WTC11 (cell line): Measurements from ENCODE around the gene SARS1. TPM values are rescaled to one million over a fixed set of nuclear protein-coding genes. Genes with fewer than 3 reads are reported as not detected.

ENCODE experiments used
- CREM ChIP-seq: sonication (generic); formaldehyde crosslinking; IDR thresholded peaks from 2 replicates; pipeline ENCODE4 v1.8.1; 2022; ENCODE audit warnings: mild to moderate bottlenecking, missing genetic modification reagents, moderate library complexity
- ESRRA ChIP-seq: sonication (generic); formaldehyde crosslinking; IDR thresholded peaks from 2 replicates; pipeline ENCODE4 v1.8.1; 2022; ENCODE audit warnings: mild to moderate bottlenecking, missing genetic modification reagents, borderline replicate concordance
- ETV6 ChIP-seq: sonication (generic); formaldehyde crosslinking; IDR thresholded peaks from 2 replicates; pipeline ENCODE4 v1.8.1; 2022; ENCODE audit warnings: mild to moderate bottlenecking, missing genetic modification reagents
- FOXJ3 ChIP-seq: sonication (generic); formaldehyde crosslinking; IDR thresholded peaks from 2 replicates; pipeline ENCODE4 v1.9.0; 2021; ENCODE audit warnings: missing genetic modification reagents, mild to moderate bottlenecking, borderline replicate concordance
- FOXP1 ChIP-seq: sonication (generic); formaldehyde crosslinking; IDR thresholded peaks from 2 replicates; pipeline ENCODE4 v1.8.0; 2022; ENCODE audit warnings: missing genetic modification reagents, mild to moderate bottlenecking, moderate library complexity, borderline replicate concordance
- MXD4 ChIP-seq: fragments of 250-450 bp; sonication (Bioruptor Pico); IDR thresholded peaks from 2 replicates; pipeline ENCODE4 v1.8.0; 2021; ENCODE audit warnings: mild to moderate bottlenecking, moderate library complexity, borderline replicate concordance
- NFE2L1 ChIP-seq: sonication (generic); formaldehyde crosslinking; IDR thresholded peaks from 2 replicates; pipeline ENCODE4 v1.8.1; 2023; ENCODE audit warnings: missing genetic modification reagents
- NR1H2 ChIP-seq: sonication (generic); formaldehyde crosslinking; IDR thresholded peaks from 2 replicates; pipeline ENCODE4 v1.9.0; 2021; ENCODE audit warnings: mild to moderate bottlenecking, moderate library complexity, missing genetic modification reagents
- NR3C1 ChIP-seq: sonication (generic); formaldehyde crosslinking; conservative IDR thresholded peaks from 2 replicates; pipeline ENCODE4 v1.8.1; 2023; ENCODE audit warnings: low read depth, mild to moderate bottlenecking, missing genetic modification reagents
- OVOL2 ChIP-seq: fragments of 250-450 bp; sonication (Bioruptor Pico); IDR thresholded peaks from 2 replicates; pipeline ENCODE4 v1.9.0; 2021; ENCODE audit warnings: mild to moderate bottlenecking, borderline replicate concordance
- PRRX2 ChIP-seq: fragments of 250-450 bp; sonication (Bioruptor Pico); IDR thresholded peaks from 2 replicates; pipeline ENCODE4 v1.8.0; 2021; ENCODE audit warnings: mild to moderate bottlenecking
- SMAD3 ChIP-seq: sonication (generic); formaldehyde crosslinking; IDR thresholded peaks from 2 replicates; pipeline ENCODE4 v1.8.0; 2022; ENCODE audit warnings: missing genetic modification reagents, mild to moderate bottlenecking, borderline replicate concordance
- SOX15 ChIP-seq: fragments of 250-450 bp; sonication (Bioruptor Pico); IDR thresholded peaks from 2 replicates; pipeline ENCODE4 v1.9.0; 2021; ENCODE audit warnings: mild to moderate bottlenecking
- TEAD1 ChIP-seq: sonication (generic); formaldehyde crosslinking; IDR thresholded peaks from 2 replicates; pipeline ENCODE4 v1.8.0; 2022; ENCODE audit warnings: mild to moderate bottlenecking, missing genetic modification reagents
- TP53 ChIP-seq: sonication (generic); formaldehyde crosslinking; IDR thresholded peaks from 2 replicates; pipeline ENCODE4 v1.8.1; 2023; ENCODE audit warnings: mild to moderate bottlenecking, missing genetic modification reagents
- ZNF219 ChIP-seq: sonication (generic); formaldehyde crosslinking; IDR thresholded peaks from 2 replicates; pipeline ENCODE4 v1.8.0; 2023; ENCODE audit warnings: missing genetic modification reagents, mild to moderate bottlenecking, borderline replicate concordance
- ZNF263 ChIP-seq: sonication (generic); formaldehyde crosslinking; IDR thresholded peaks from 2 replicates; pipeline ENCODE4 v1.8.1; 2022; ENCODE audit warnings: low read depth, mild to moderate bottlenecking, moderate library complexity, missing genetic modification reagents
- total RNA-seq: library from RNA; stranded (reverse); gene quantifications from 3 replicates; pipeline ENCODE4 v1.2.3, GENCODE V29; 2021
- TF ChIP-seq, protein P1 (sequence below): sonication (generic); formaldehyde crosslinking; IDR thresholded peaks from 2 replicates; pipeline ENCODE4 v1.8.1; 2023; ENCODE audit warnings: mild to moderate bottlenecking, missing genetic modification reagents, moderate library complexity
- TF ChIP-seq, protein P2 (sequence below): fragments of 250-450 bp; sonication (Bioruptor Pico); IDR thresholded peaks from 2 replicates; pipeline ENCODE4 v1.9.0; 2021; ENCODE audit warnings: mild to moderate bottlenecking, borderline replicate concordance
- TF ChIP-seq, protein P3 (sequence below): fragments of 250-450 bp; sonication (Bioruptor Pico); IDR thresholded peaks from 2 replicates; pipeline ENCODE4 v1.8.0; 2021; ENCODE audit warnings: mild to moderate bottlenecking
- TF ChIP-seq, protein P4 (sequence below): sonication (generic); formaldehyde crosslinking; IDR thresholded peaks from 2 replicates; pipeline ENCODE4 v1.8.0; 2022; ENCODE audit warnings: mild to moderate bottlenecking, missing genetic modification reagents
- TF ChIP-seq, protein P5 (sequence below): fragments of 200-600 bp; IDR thresholded peaks from 2 replicates; pipeline ENCODE4 v1.8.0; 2022; ENCODE audit warnings: antibody characterized with exemption
- TF ChIP-seq, protein P6 (sequence below): sonication (generic); formaldehyde crosslinking; IDR thresholded peaks from 2 replicates; pipeline ENCODE4 v1.8.0; 2022; ENCODE audit warnings: mild to moderate bottlenecking, missing genetic modification reagents
- TF ChIP-seq, protein P7 (sequence below): sonication (generic); formaldehyde crosslinking; IDR thresholded peaks from 2 replicates; pipeline ENCODE4 v1.8.1; 2023; ENCODE audit warnings: mild to moderate bottlenecking, missing genetic modification reagents, borderline replicate concordance

The SARS1 gene
- total RNA-seq, 1 experiment from 2014 or later = 149 TPM

DNA sequence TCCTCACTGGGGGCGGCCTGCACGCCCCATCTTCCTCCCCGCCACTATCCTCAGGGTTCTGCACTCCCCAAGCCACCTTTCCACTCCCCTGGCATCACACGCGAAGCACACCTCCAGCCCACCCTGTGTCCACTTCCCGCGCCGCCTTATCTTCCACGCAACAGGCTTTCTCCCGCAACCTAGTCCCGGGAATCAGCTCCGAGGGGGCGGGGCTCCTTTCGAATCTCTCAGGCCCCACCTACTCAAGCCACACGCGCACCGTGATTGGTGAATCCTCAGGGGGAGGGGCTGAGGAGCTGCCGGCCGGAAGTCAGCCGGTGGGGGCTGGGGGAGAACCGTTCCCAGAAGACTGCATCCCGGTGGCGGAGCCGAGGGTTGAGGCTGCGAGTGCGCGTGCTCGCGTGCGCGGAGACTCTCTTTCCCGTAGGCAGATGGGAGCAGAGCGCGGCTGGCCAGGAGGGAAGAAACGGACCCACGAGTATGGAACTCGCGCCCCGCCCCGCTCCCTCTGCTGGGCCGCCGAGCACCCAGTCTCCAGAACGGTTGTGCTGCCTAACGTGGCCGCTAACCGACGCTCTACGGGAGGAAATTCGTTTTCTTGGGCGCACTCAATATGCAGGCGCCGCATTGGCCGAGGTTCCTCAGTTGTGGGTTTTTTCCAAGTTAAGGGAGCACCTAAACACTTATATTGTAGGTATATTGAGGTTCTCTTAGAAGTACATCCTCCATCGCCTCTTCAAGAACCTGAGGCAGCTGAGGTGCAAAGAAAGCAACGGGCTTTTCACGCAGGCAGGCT is 69.4 kb downstream of the SARS1 start, which contains the start of gene PSRC1 (continued):
- TF ChIP-seq SMAD3 (CRISPR knock-in tag) (peak; percentile 70; the same call in 1 of the 2 replicates), FOXP1 (CRISPR knock-in tag) (peak; percentile 82), NR1H2 (CRISPR knock-in tag) (no peak), SOX15 (CRISPR knock-in tag) (no peak), TP53 (no peak), ETV6 (peak; percentile 82; the same call in 1 of the 2 replicates), ESRRA (CRISPR knock-in tag) (no peak), FOXJ3 (CRISPR knock-in tag) (no peak), TEAD1 (no peak; the same call in 1 of the 2 replicates), OVOL2 (CRISPR knock-in tag) (no peak), PRRX2 (no peak), ZNF263 (CRISPR knock-in tag) (no peak), NR3C1 (CRISPR knock-in tag) (no peak), NFE2L1 (CRISPR knock-in tag) (peak; percentile 69), ZNF219 (no peak), CREM (CRISPR knock-in tag) (0 out of 2 replicates have a peak, but pooled peaks have one; percentile 42), MXD4 (CRISPR knock-in tag) (no peak)
- TF ChIP-seq, protein P1, sequence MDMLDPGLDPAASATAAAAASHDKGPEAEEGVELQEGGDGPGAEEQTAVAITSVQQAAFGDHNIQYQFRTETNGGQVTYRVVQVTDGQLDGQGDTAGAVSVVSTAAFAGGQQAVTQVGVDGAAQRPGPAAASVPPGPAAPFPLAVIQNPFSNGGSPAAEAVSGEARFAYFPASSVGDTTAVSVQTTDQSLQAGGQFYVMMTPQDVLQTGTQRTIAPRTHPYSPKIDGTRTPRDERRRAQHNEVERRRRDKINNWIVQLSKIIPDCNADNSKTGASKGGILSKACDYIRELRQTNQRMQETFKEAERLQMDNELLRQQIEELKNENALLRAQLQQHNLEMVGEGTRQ = no peak
- TF ChIP-seq, protein P2, sequence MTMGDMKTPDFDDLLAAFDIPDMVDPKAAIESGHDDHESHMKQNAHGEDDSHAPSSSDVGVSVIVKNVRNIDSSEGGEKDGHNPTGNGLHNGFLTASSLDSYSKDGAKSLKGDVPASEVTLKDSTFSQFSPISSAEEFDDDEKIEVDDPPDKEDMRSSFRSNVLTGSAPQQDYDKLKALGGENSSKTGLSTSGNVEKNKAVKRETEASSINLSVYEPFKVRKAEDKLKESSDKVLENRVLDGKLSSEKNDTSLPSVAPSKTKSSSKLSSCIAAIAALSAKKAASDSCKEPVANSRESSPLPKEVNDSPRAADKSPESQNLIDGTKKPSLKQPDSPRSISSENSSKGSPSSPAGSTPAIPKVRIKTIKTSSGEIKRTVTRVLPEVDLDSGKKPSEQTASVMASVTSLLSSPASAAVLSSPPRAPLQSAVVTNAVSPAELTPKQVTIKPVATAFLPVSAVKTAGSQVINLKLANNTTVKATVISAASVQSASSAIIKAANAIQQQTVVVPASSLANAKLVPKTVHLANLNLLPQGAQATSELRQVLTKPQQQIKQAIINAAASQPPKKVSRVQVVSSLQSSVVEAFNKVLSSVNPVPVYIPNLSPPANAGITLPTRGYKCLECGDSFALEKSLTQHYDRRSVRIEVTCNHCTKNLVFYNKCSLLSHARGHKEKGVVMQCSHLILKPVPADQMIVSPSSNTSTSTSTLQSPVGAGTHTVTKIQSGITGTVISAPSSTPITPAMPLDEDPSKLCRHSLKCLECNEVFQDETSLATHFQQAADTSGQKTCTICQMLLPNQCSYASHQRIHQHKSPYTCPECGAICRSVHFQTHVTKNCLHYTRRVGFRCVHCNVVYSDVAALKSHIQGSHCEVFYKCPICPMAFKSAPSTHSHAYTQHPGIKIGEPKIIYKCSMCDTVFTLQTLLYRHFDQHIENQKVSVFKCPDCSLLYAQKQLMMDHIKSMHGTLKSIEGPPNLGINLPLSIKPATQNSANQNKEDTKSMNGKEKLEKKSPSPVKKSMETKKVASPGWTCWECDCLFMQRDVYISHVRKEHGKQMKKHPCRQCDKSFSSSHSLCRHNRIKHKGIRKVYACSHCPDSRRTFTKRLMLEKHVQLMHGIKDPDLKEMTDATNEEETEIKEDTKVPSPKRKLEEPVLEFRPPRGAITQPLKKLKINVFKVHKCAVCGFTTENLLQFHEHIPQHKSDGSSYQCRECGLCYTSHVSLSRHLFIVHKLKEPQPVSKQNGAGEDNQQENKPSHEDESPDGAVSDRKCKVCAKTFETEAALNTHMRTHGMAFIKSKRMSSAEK = no peak
- TF ChIP-seq, protein P3, sequence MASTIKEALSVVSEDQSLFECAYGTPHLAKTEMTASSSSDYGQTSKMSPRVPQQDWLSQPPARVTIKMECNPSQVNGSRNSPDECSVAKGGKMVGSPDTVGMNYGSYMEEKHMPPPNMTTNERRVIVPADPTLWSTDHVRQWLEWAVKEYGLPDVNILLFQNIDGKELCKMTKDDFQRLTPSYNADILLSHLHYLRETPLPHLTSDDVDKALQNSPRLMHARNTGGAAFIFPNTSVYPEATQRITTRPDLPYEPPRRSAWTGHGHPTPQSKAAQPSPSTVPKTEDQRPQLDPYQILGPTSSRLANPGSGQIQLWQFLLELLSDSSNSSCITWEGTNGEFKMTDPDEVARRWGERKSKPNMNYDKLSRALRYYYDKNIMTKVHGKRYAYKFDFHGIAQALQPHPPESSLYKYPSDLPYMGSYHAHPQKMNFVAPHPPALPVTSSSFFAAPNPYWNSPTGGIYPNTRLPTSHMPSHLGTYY (CRISPR knock-in tag) = no peak
- TF ChIP-seq, protein P4, sequence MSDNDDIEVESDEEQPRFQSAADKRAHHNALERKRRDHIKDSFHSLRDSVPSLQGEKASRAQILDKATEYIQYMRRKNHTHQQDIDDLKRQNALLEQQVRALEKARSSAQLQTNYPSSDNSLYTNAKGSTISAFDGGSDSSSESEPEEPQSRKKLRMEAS = peak; percentile 80
- TF ChIP-seq, protein P5, sequence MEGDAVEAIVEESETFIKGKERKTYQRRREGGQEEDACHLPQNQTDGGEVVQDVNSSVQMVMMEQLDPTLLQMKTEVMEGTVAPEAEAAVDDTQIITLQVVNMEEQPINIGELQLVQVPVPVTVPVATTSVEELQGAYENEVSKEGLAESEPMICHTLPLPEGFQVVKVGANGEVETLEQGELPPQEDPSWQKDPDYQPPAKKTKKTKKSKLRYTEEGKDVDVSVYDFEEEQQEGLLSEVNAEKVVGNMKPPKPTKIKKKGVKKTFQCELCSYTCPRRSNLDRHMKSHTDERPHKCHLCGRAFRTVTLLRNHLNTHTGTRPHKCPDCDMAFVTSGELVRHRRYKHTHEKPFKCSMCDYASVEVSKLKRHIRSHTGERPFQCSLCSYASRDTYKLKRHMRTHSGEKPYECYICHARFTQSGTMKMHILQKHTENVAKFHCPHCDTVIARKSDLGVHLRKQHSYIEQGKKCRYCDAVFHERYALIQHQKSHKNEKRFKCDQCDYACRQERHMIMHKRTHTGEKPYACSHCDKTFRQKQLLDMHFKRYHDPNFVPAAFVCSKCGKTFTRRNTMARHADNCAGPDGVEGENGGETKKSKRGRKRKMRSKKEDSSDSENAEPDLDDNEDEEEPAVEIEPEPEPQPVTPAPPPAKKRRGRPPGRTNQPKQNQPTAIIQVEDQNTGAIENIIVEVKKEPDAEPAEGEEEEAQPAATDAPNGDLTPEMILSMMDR = no peak
- TF ChIP-seq, protein P6, sequence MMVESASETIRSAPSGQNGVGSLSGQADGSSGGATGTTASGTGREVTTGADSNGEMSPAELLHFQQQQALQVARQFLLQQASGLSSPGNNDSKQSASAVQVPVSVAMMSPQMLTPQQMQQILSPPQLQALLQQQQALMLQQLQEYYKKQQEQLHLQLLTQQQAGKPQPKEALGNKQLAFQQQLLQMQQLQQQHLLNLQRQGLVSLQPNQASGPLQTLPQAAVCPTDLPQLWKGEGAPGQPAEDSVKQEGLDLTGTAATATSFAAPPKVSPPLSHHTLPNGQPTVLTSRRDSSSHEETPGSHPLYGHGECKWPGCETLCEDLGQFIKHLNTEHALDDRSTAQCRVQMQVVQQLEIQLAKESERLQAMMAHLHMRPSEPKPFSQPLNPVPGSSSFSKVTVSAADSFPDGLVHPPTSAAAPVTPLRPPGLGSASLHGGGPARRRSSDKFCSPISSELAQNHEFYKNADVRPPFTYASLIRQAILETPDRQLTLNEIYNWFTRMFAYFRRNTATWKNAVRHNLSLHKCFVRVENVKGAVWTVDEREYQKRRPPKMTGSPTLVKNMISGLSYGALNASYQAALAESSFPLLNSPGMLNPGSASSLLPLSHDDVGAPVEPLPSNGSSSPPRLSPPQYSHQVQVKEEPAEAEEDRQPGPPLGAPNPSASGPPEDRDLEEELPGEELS (CRISPR knock-in tag) = peak; percentile 42; the same call in 1 of the 2 replicates
- TF ChIP-seq, protein P7, sequence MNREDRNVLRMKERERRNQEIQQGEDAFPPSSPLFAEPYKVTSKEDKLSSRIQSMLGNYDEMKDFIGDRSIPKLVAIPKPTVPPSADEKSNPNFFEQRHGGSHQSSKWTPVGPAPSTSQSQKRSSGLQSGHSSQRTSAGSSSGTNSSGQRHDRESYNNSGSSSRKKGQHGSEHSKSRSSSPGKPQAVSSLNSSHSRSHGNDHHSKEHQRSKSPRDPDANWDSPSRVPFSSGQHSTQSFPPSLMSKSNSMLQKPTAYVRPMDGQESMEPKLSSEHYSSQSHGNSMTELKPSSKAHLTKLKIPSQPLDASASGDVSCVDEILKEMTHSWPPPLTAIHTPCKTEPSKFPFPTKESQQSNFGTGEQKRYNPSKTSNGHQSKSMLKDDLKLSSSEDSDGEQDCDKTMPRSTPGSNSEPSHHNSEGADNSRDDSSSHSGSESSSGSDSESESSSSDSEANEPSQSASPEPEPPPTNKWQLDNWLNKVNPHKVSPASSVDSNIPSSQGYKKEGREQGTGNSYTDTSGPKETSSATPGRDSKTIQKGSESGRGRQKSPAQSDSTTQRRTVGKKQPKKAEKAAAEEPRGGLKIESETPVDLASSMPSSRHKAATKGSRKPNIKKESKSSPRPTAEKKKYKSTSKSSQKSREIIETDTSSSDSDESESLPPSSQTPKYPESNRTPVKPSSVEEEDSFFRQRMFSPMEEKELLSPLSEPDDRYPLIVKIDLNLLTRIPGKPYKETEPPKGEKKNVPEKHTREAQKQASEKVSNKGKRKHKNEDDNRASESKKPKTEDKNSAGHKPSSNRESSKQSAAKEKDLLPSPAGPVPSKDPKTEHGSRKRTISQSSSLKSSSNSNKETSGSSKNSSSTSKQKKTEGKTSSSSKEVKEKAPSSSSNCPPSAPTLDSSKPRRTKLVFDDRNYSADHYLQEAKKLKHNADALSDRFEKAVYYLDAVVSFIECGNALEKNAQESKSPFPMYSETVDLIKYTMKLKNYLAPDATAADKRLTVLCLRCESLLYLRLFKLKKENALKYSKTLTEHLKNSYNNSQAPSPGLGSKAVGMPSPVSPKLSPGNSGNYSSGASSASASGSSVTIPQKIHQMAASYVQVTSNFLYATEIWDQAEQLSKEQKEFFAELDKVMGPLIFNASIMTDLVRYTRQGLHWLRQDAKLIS (CRISPR knock-in tag) = no peak
